Activated naive CD8-positive, alpha-beta T cell treated with anti-CD3 and anti-CD28 coated beads for 36 hours (primary cell): ENCODE measurements around the gene ALMS1. TPM values are rescaled to one million over a fixed set of nuclear protein-coding genes. Genes with fewer than 3 reads are reported as not detected.
"Not testable (repeated sequence)": the region's sequence is repeated elsewhere in the genome, so short reads cannot be mapped to it uniquely, and the experiment has no call there.

Experiments used
- DNase-seq: peaks from one replicate; pipeline ENCODE4 v3.0.0; 2021
- H3K27ac Mint-ChIP-seq: one replicate; pipeline ENCODE4 v1.8.0; 2022; ENCODE audit warnings: mild to moderate bottlenecking, moderate library complexity, mixed read lengths
- H3K27me3 Mint-ChIP-seq: one replicate; pipeline ENCODE4 v1.8.0; 2022; ENCODE audit warnings: mild to moderate bottlenecking, mixed read lengths
- H3K36me3 Mint-ChIP-seq: one replicate; pipeline ENCODE4 v1.8.0; 2021; ENCODE audit warnings: mild to moderate bottlenecking, mixed read lengths
- H3K4me1 Mint-ChIP-seq: one replicate; pipeline ENCODE4 v1.8.0; 2021; ENCODE audit warnings: mixed read lengths
- H3K4me3 Mint-ChIP-seq: one replicate; pipeline ENCODE4 v1.8.0; 2022; ENCODE audit warnings: mild to moderate bottlenecking, moderate library complexity, mixed read lengths
- H3K9me3 Mint-ChIP-seq: one replicate; pipeline ENCODE4 v1.8.0; 2022; ENCODE audit warnings: mixed read lengths
- total RNA-seq, 2 experiments: library from RNA; stranded (reverse); gene quantifications; one replicate each; pipeline ENCODE4 v1.2.3, GENCODE V29; 2021

The ALMS1 gene
- total RNA-seq, 2 experiments from 2014 or later, result 18.3 to 23.5 TPM

DNA sequence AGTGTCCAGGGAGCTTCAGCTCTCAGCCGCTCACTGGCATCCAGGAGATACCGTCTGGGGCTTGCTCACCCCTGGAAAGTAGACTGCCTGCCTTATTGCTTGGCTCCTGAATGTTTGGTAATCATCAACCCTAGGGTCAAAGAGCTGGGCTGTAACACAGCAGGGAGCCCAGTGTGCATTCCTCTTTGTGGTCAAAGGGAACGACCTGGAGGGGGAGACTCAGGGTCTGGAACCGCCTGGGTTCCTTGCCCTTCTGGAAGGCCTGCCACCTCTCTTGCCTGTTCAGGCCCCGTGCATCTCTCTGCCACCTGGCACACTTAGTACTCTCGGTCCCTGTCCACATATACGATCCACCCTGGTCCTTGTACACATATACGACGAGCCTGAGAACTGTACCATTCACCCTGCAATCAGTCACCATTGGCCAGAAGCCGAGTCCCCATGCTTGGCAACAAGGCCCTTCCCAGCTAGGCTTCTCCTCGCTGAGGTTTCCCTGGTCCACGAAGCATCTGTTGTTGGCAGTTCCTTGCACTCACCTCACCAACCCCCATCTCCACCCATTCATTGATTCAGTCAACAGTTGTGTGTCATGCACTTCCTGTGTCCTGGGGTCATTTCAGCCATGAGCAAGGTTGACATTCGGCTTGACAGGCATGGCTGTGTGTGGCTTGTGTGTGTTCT, 256.8 kb downstream of the ALMS1 start, which contains the start of gene NAT8:
Gene NAT8, minus strand, starts transcription at position 85 of the 681 bp plus-strand sequence. CDS start 794 bp downstream, outside the sequence.
- Mint-ChIP-seq H3K36me3 (no peaks in the 10 kb centered on the region), H3K4me3 (no peak within 1 kb of the TSS), H3K4me1 (no peaks in the 10 kb centered on the region), H3K27ac (no peak within 1 kb of the TSS), H3K9me3 (peaks cover 11% of the 10 kb centered on the region), H3K27me3 (peaks cover 13% of the 10 kb centered on the region)
- DNase-seq, result no peak

GRCh38 chr2:73647690-73648089, 262.1 kb downstream of the ALMS1 start:
- DNase-seq, H3K36me3 Mint-ChIP-seq, H3K4me3 Mint-ChIP-seq, H3K9me3 Mint-ChIP-seq, H3K27ac Mint-ChIP-seq, H3K4me1 Mint-ChIP-seq: not testable (repeated sequence)
- peaks cover 13% of the 10 kb centered on the region for H3K27me3 Mint-ChIP-seq

- H3K27ac Mint-ChIP-seq, result no peak overlapping the region
- peaks cover 6% of the 10 kb centered on the region for H3K4me1 Mint-ChIP-seq
- peaks cover 3% of the 10 kb centered on the region for H3K27me3 Mint-ChIP-seq
- H3K4me3 Mint-ChIP-seq, result no peak overlapping the region
- H3K36me3 Mint-ChIP-seq, result no peaks in the 10 kb centered on the region
- DNase-seq, result no peak
- H3K9me3 Mint-ChIP-seq, result no peaks in the 10 kb centered on the region
Measured at GRCh38 chr2:73651591-73652230, 266.1 kb downstream of the ALMS1 start.

DNA sequence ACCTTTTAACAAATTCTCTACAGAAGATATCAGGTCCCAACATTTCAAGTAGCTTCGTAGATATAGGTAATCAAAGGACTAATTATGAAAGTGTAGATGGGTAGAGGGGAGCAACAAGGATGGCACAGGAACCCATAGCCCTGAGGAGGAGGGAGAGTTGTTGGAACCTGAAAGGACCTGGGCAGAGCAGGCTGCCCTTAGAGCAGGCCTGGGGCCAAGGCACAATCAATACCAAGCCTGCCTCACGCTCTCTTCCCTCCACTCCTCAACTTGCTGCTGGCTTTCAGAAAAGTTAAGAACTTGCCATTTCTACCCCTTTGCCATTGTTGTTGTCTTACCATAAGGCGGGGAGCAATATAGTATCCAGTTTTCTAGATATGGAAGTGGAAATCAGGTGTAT, 266.7 kb downstream of the ALMS1 start:
- H3K9me3 Mint-ChIP-seq, result no peaks in the 10 kb centered on the region
- H3K27ac Mint-ChIP-seq, result no peak overlapping the region

DNA sequence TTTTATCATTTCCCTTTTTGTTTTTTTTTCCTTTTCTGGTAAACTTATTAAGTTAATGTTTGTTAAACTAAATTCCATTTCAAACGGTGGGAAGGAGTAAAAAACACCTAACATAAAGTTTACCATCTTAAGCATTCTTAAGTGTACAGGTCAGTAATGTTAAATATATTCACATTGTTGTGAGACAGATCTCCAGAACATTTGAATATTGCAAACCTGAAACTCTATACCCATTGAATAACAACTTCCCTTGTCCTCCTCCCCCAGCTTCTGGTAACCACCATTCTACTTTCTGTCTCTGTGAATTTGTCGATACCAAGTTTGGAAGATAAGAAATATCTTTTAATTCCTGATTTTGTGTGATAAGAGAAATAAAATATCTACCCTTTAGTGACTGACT, 268.5 kb downstream of the ALMS1 start:
- Mint-ChIP-seq H3K27me3 (no peaks in the 10 kb centered on the region), H3K9me3 (peaks cover under 1% of the 10 kb centered on the region), H3K27ac (no peak overlapping the region), H3K36me3 (no peaks in the 10 kb centered on the region), H3K4me3 (no peak overlapping the region), H3K4me1 (peaks cover 6% of the 10 kb centered on the region)
- no peak for DNase-seq

More for the DNA sequence above, 266.7 kb downstream of the ALMS1 start:
- Mint-ChIP-seq H3K4me1 (peaks cover 6% of the 10 kb centered on the region), H3K4me3 (no peak overlapping the region), H3K36me3 (no peaks in the 10 kb centered on the region), H3K27me3 (peaks cover 3% of the 10 kb centered on the region)
- DNase-seq, result no peak

Other genes with a start within 250 kb of the ALMS1 start
- gene NOTO, start 183.3 kb upstream of the ALMS1 start, total RNA-seq, result not detected
- gene SMYD5, start 171.6 kb upstream of the ALMS1 start, total RNA-seq, result 10 to 100 TPM; 42.4 to 44.1 TPM
- gene PRADC1, start 152.6 kb upstream of the ALMS1 start, total RNA-seq, result 10 to 100 TPM; 19.6 to 20.9 TPM
- 100 to 1,000 TPM; 719 to 732 TPM for gene CCT7, start 151.5 kb upstream of the ALMS1 start, total RNA-seq
- 10 to 100 TPM; 45.7 to 45.8 TPM for gene FBXO41, start 101.4 kb upstream of the ALMS1 start, total RNA-seq
- under 1 TPM; 0.41 to 0.44 TPM for gene EGR4, start 92.3 kb upstream of the ALMS1 start, total RNA-seq